WTC11 (cell line): Measurements from ENCODE around the gene CEP72. TPM values are rescaled to one million over a fixed set of nuclear protein-coding genes. Genes with fewer than 3 reads are reported as not detected.
A peak's percentile ranks its signal among the peaks of the same experiment; 100 is the strongest.

Source experiments
- ATAC-seq: fragments of 200-7000 bp; cut with Tn5 transposase; 2 replicates; pipeline ENCODE4 v1.10.0; 2021; ENCODE audit warnings: mild to moderate bottlenecking, moderate library complexity
- CTCF ChIA-PET: fragments of 300-600 bp; sonication (Branson Sonifier 250); formaldehyde crosslinking; loops from one replicate; lab custom pipeline; 2021; ENCODE audit warnings: antibody characterized with exemption; lab: Charles Lee
- POLR2A ChIA-PET: fragments of 350-600 bp; sonication (Branson Sonifier 250); formaldehyde crosslinking; loops from one replicate; lab custom pipeline; 2021; ENCODE audit warnings: antibody characterized with exemption; lab: Charles Lee
- DNase-seq: peaks from one replicate; pipeline ENCODE4 v3.0.0; 2021; ENCODE audit warnings: low spot score
- H3K27ac Mint-ChIP-seq: 2 replicates; pipeline ENCODE4 v1.8.0; 2021; ENCODE audit warnings: mixed read lengths
- H3K27me3 Mint-ChIP-seq: 2 replicates; pipeline ENCODE4 v1.8.0; 2021; ENCODE audit warnings: low read depth, mild to moderate bottlenecking, moderate library complexity, mixed read lengths
- H3K36me3 Mint-ChIP-seq: 2 replicates; pipeline ENCODE4 v1.8.0; 2021; ENCODE audit warnings: mixed read lengths
- H3K4me1 Mint-ChIP-seq: 2 replicates; pipeline ENCODE4 v1.8.0; 2022; ENCODE audit warnings: mixed read lengths
- H3K4me3 Mint-ChIP-seq: 2 replicates; pipeline ENCODE4 v1.8.0; 2021; ENCODE audit warnings: mild to moderate bottlenecking, moderate library complexity, mixed read lengths
- H3K9me3 Mint-ChIP-seq: 2 replicates; pipeline ENCODE4 v1.8.0; 2021; ENCODE audit warnings: mixed read lengths
- ATF3 ChIP-seq: sonication (generic); formaldehyde crosslinking; conservative IDR thresholded peaks from 2 replicates; pipeline ENCODE4 v1.8.1; 2022; ENCODE audit warnings: mild to moderate bottlenecking, missing genetic modification reagents
- CDX4 ChIP-seq: fragments of 250-450 bp; sonication (Bioruptor Pico); IDR thresholded peaks from 2 replicates; pipeline ENCODE4 v1.9.0; 2021; ENCODE audit warnings: moderate library complexity, mild to moderate bottlenecking, inconsistent platforms, borderline replicate concordance
- CTCF ChIP-seq: fragments of 200-600 bp; IDR thresholded peaks from 2 replicates; pipeline ENCODE4 v1.8.0; 2022; ENCODE audit warnings: antibody characterized with exemption
- FOXJ3 ChIP-seq: sonication (generic); formaldehyde crosslinking; IDR thresholded peaks from 2 replicates; pipeline ENCODE4 v1.9.0; 2021; ENCODE audit warnings: missing genetic modification reagents, mild to moderate bottlenecking, borderline replicate concordance
- GABPB1 ChIP-seq: sonication (generic); formaldehyde crosslinking; IDR thresholded peaks from 2 replicates; pipeline ENCODE4 v1.8.1; 2023; ENCODE audit warnings: mild to moderate bottlenecking, missing genetic modification reagents
- GRHL2 ChIP-seq: fragments of 250-450 bp; sonication (Bioruptor Pico); IDR thresholded peaks from 2 replicates; pipeline ENCODE4 v1.8.0; 2022; ENCODE audit warnings: mild to moderate bottlenecking, moderate library complexity; ENCODE audit not compliant: insufficient replicate concordance, severe bottlenecking
- NFATC4 ChIP-seq: fragments of 250-450 bp; sonication (Bioruptor Pico); IDR thresholded peaks from 2 replicates; pipeline ENCODE4 v1.9.0; 2021; ENCODE audit warnings: mild to moderate bottlenecking
- NFE2L1 ChIP-seq: sonication (generic); formaldehyde crosslinking; IDR thresholded peaks from 2 replicates; pipeline ENCODE4 v1.8.1; 2023; ENCODE audit warnings: missing genetic modification reagents
- NR3C1 ChIP-seq: sonication (generic); formaldehyde crosslinking; conservative IDR thresholded peaks from 2 replicates; pipeline ENCODE4 v1.8.1; 2023; ENCODE audit warnings: low read depth, mild to moderate bottlenecking, missing genetic modification reagents
- PREB ChIP-seq: sonication (generic); formaldehyde crosslinking; IDR thresholded peaks from 2 replicates; pipeline ENCODE4 v1.8.1; 2022; ENCODE audit warnings: mild to moderate bottlenecking, missing genetic modification reagents, moderate library complexity, borderline replicate concordance
- SMAD4 ChIP-seq: sonication (generic); formaldehyde crosslinking; IDR thresholded peaks from 2 replicates; pipeline ENCODE4 v1.8.0; 2022; ENCODE audit warnings: mild to moderate bottlenecking, missing genetic modification reagents
- TEAD1 ChIP-seq: sonication (generic); formaldehyde crosslinking; IDR thresholded peaks from 2 replicates; pipeline ENCODE4 v1.8.0; 2022; ENCODE audit warnings: mild to moderate bottlenecking, missing genetic modification reagents
- TP53 ChIP-seq: sonication (generic); formaldehyde crosslinking; IDR thresholded peaks from 2 replicates; pipeline ENCODE4 v1.8.1; 2023; ENCODE audit warnings: mild to moderate bottlenecking, missing genetic modification reagents
- ZNF281 ChIP-seq: sonication (generic); formaldehyde crosslinking; IDR thresholded peaks from 2 replicates; pipeline ENCODE4 v1.8.0; 2023; ENCODE audit warnings: mild to moderate bottlenecking, missing genetic modification reagents
- ZNF416 ChIP-seq: fragments of 250-450 bp; sonication (Bioruptor Pico); IDR thresholded peaks from 2 replicates; pipeline ENCODE4 v1.9.0; 2021; ENCODE audit warnings: mild to moderate bottlenecking, inconsistent platforms
- total RNA-seq: library from RNA; stranded (reverse); gene quantifications from 3 replicates; pipeline ENCODE4 v1.2.3, GENCODE V29; 2021

CEP72 gene
- total RNA-seq, 1 experiment from 2014 or later = 26.6 TPM

- POLR2A ChIA-PET = no interaction called here
- no peak for ATAC-seq
- peaks cover 37% of the 10 kb centered on the region for H3K36me3 Mint-ChIP-seq
Observed at GRCh38 chr5:643351-643801, 31.2 kb downstream of the CEP72 start.

GRCh38 chr5:643811-644271 lies 31.7 kb downstream of the CEP72 start:
- H3K27me3 Mint-ChIP-seq = no peaks in the 10 kb centered on the region
- DNase-seq = no peak
- peak overlapping the region; percentile 79 for H3K27ac Mint-ChIP-seq
- peaks cover 37% of the 10 kb centered on the region for H3K36me3 Mint-ChIP-seq
- ATAC-seq = no peak
- POLR2A ChIA-PET = no interaction called here
- H3K4me1 Mint-ChIP-seq = no peaks in the 10 kb centered on the region
- H3K9me3 Mint-ChIP-seq = no peaks in the 10 kb centered on the region
- no peak for TF ChIP-seq ZNF416 (CRISPR knock-in tag)
- TF ChIP-seq NR3C1 (CRISPR knock-in tag) = no peak
- TF ChIP-seq GRHL2 (CRISPR knock-in tag) = no peak
- TF ChIP-seq ZNF281 (CRISPR knock-in tag) = no peak
- TF ChIP-seq FOXJ3 (CRISPR knock-in tag) = no peak
- no peak for TF ChIP-seq GABPB1 (CRISPR knock-in tag)
- no peak for TF ChIP-seq ATF3 (CRISPR knock-in tag)
- TF ChIP-seq PREB (CRISPR knock-in tag) = no peak
- TF ChIP-seq NFE2L1 = no peak
- CTCF ChIA-PET = no interaction called here
- no peak overlapping the region for H3K4me3 Mint-ChIP-seq

More at GRCh38 chr5:643351-643801, 31.2 kb downstream of the CEP72 start:
- CTCF ChIA-PET = no interaction called here
- DNase-seq = no peak
- H3K27me3 Mint-ChIP-seq = no peaks in the 10 kb centered on the region
- H3K27ac Mint-ChIP-seq = no peak overlapping the region
- no peak for TF ChIP-seq NFATC4 (CRISPR knock-in tag)
- TF ChIP-seq SMAD4 (CRISPR knock-in tag) = no peak
- TF ChIP-seq ZNF281 (CRISPR knock-in tag) = no peak
- no peak for TF ChIP-seq TP53 (CRISPR knock-in tag)
- no peak for TF ChIP-seq CDX4 (CRISPR knock-in tag)
- TF ChIP-seq TEAD1 (CRISPR knock-in tag) = no peak
- H3K9me3 Mint-ChIP-seq = no peaks in the 10 kb centered on the region
- no peak overlapping the region for H3K4me3 Mint-ChIP-seq
- no peaks in the 10 kb centered on the region for H3K4me1 Mint-ChIP-seq

- H3K9me3 Mint-ChIP-seq = no peaks in the 10 kb centered on the region
- peaks cover 35% of the 10 kb centered on the region for H3K36me3 Mint-ChIP-seq
- H3K4me3 Mint-ChIP-seq = no peak overlapping the region
- H3K27me3 Mint-ChIP-seq = no peaks in the 10 kb centered on the region
- CTCF ChIA-PET = no interaction called here
- ATAC-seq (no peak), DNase-seq (no peak)
- no peak for TF ChIP-seq CTCF
- H3K4me1 Mint-ChIP-seq = no peaks in the 10 kb centered on the region
- POLR2A ChIA-PET = no interaction called here
- peak overlapping the region; percentile 79; the same call in 1 of the 2 replicates for H3K27ac Mint-ChIP-seq
Observed at GRCh38 chr5:644509-644908, 32.4 kb downstream of the CEP72 start.
